Measurements from ENCODE around the gene EHBP1. TPM values are rescaled to one million over a fixed set of nuclear protein-coding genes. Genes with fewer than 3 reads are reported as not detected.

The EHBP1 gene
- polyA plus RNA-seq, 1 of the 3 experiments (the other 2 are of a cell fraction): 62.7 TPM

GRCh38 chr2:62724886-62725711, 19.6 kb downstream of the EHBP1 start:
- WGBS (ENCODE audit: low lambda C conversion rate): 88% methylated on average over 7 of the region's 10 CpGs
- Histone ChIP-seq H3K79me2 (ENCODE audit: insufficient read depth) (peaks cover 94% of the 10 kb centered on the region), H3K4me2 (no peak overlapping the region), H3K27me3 (ENCODE audit: insufficient read depth) (no peaks in the 10 kb centered on the region), H2AFZ (ENCODE audit: low read depth) (no peak overlapping the region), H4K20me1 (ENCODE audit: insufficient read depth) (peaks cover 13% of the 10 kb centered on the region; the same call in 1 of the 2 replicates), H3K36me3 (replicated peaks in 1 of 2; ENCODE audit: control insufficient read depth in 1 of 2, insufficient read depth in 2 of 2, low read length in 1 of 2) (peaks cover 5 to 16% of the 10 kb centered on the region in 2 experiments), H3K9me3 (no peaks in the 10 kb centered on the region), H3K4me1 (ENCODE audit: control insufficient read depth in 1 of 2, insufficient read depth in 2 of 2, low read depth in 1 of 2, low read length in 1 of 2) (peaks cover 0 to 7% of the 10 kb centered on the region in 2 experiments; a peak in 2 of 4 replicates), H3K9me2 (no peaks in the 10 kb centered on the region), H3F3A (replicated peaks; ENCODE audit: insufficient read depth) (peaks cover 11% of the 10 kb centered on the region), H3K9ac (no peak overlapping the region), H3K27ac (ENCODE audit: low read depth in 2 of 2, low read length in 1 of 2) (no peak overlapping the region; a peak in 1 of 4 replicates), H3K4me3 (ENCODE audit: low read depth in 2 of 2, low read length in 1 of 2) (no peak overlapping the region)
- TF ChIP-seq GATA2 (CRISPR knock-in tag; IDR thresholded peaks at IDR 0.05) (no peak), REST (IDR thresholded peaks at IDR 0.05; ENCODE audit: low read depth, low read length) (no peak), SMC3 (IDR thresholded peaks at IDR 0.05; ENCODE audit: low read depth, low read length) (peak; percentile 35; the same call in 1 of the 2 replicates), RAD21 (IDR thresholded peaks at IDR 0.05; ENCODE audit: low read length) (peak; percentile 51), CTCF (IDR thresholded peaks at IDR 0.05) (peak; percentile 45)
- CTCF ChIA-PET: interaction anchor here (1.2 kb wide), 1 partner anchor 268 kb away, joined by 3 read pairs; no protein-coding TSS in a partner anchor
- POLR2A ChIA-PET: no interaction called here
- peak; percentile 45 for DNase-seq

- Histone ChIP-seq H4K20me1 (ENCODE audit: insufficient read depth) (peaks cover 13% of the 10 kb centered on the region; the same call in 1 of the 2 replicates), H3F3A (replicated peaks; ENCODE audit: insufficient read depth) (peaks cover 11% of the 10 kb centered on the region), H3K9ac (no peak overlapping the region), H3K27me3 (ENCODE audit: insufficient read depth) (no peaks in the 10 kb centered on the region), H3K27ac (ENCODE audit: low read depth in 2 of 2, low read length in 1 of 2) (no peak overlapping the region), H3K9me2 (no peaks in the 10 kb centered on the region), H3K9me3 (no peaks in the 10 kb centered on the region), H3K4me2 (no peak overlapping the region), H3K4me1 (ENCODE audit: control insufficient read depth in 1 of 2, insufficient read depth in 2 of 2, low read depth in 1 of 2, low read length in 1 of 2) (peaks cover 0 to 7% of the 10 kb centered on the region in 2 experiments; a peak in 2 of 4 replicates), H3K79me2 (ENCODE audit: insufficient read depth) (peaks cover 93% of the 10 kb centered on the region), H2AFZ (ENCODE audit: low read depth) (no peak overlapping the region), H3K36me3 (replicated peaks in 1 of 2; ENCODE audit: control insufficient read depth in 1 of 2, insufficient read depth in 2 of 2, low read length in 1 of 2) (peaks cover 5 to 17% of the 10 kb centered on the region in 2 experiments), H3K4me3 (ENCODE audit: low read depth in 2 of 2, low read length in 1 of 2) (no peak overlapping the region)
- no peak for DNase-seq
- POLR2A ChIA-PET: no interaction called here
- WGBS (ENCODE audit: low lambda C conversion rate): 90% methylated on average over 2 of the region's 3 CpGs
- TF ChIP-seq ELF1 (IDR thresholded peaks at IDR 0.05) (no peak), EP300 (IDR thresholded peaks at IDR 0.05; ENCODE audit: borderline replicate concordance in 1 of 2, low read depth in 1 of 2, low read length in 1 of 2) (no peak), TAF1 (IDR thresholded peaks at IDR 0.05; ENCODE audit: borderline replicate concordance, low read depth, low read length) (no peak), FOXM1 (IDR thresholded peaks at IDR 0.05; ENCODE audit: low read depth) (no peak), TCF12 (IDR thresholded peaks at IDR 0.05) (no peak), NFIC (IDR thresholded peaks at IDR 0.05; ENCODE audit: borderline replicate concordance) (no peak), USF1 (IDR thresholded peaks at IDR 0.05; ENCODE audit: borderline replicate concordance, low read depth) (no peak), NRF1 (IDR thresholded peaks at IDR 0.05; ENCODE audit: low read depth, low read length) (no peak), MEF2A (IDR thresholded peaks at IDR 0.05; ENCODE audit: borderline replicate concordance, low read depth) (no peak), RFX5 (IDR thresholded peaks at IDR 0.05; ENCODE audit: low read length) (no peak), CHD2 (IDR thresholded peaks at IDR 0.05; ENCODE audit: low read length, partially characterized antibody) (no peak), EZH2phosphoT487 (IDR thresholded peaks at IDR 0.05; ENCODE audit: borderline replicate concordance, low read depth) (no peak), GABPA (IDR thresholded peaks at IDR 0.05; ENCODE audit: low read depth) (no peak), RAD21 (IDR thresholded peaks at IDR 0.05; ENCODE audit: low read length) (no peak), RXRA (IDR thresholded peaks at IDR 0.05; ENCODE audit: borderline replicate concordance, low read depth) (no peak), GATA2 (CRISPR knock-in tag; IDR thresholded peaks at IDR 0.05) (no peak), FOSL2 (IDR thresholded peaks at IDR 0.05; ENCODE audit: borderline replicate concordance, low read depth) (no peak), MXI1 (IDR thresholded peaks at IDR 0.05; ENCODE audit: low read depth, low read length) (no peak), SMC3 (IDR thresholded peaks at IDR 0.05; ENCODE audit: low read depth, low read length) (no peak), MAX (IDR thresholded peaks at IDR 0.05; ENCODE audit: low read depth) (no peak)
- CTCF ChIA-PET: no interaction called here
These were observed 20.2 kb downstream of the EHBP1 start for GRCh38 chr2:62725712-62726055.
